ENCODE data around the gene COPS7A. TPM values are rescaled to one million over a fixed set of nuclear protein-coding genes. Genes with fewer than 3 reads are reported as not detected.

Gene COPS7A
- total RNA-seq, 1 experiment from 2014 or later, result 34.2 TPM

- Mint-ChIP-seq H3K4me1 (peaks cover 49 to 66% of the 10 kb centered on the region in 2 experiments), H3K9me3 (peaks cover 0 to 3% of the 10 kb centered on the region in 2 experiments; a peak in 2 of 5 replicates), H3K4me3 (peak overlapping the region in 1 of 2 experiments; percentile 2; a peak in 1 of 5 replicates), H3K27me3 (ENCODE audit: low read depth) (peaks cover 47% of the 10 kb centered on the region), H3K27ac (no peak overlapping the region; a peak in 1 of 7 replicates), H3K36me3 (ENCODE audit: insufficient read depth in 1 of 3, low read depth in 3 of 3) (peaks cover 14 to 36% (median 35%) of the 10 kb centered on the region in 3 experiments)
- Histone ChIP-seq H2BK12ac (ENCODE audit: insufficient read length, low read depth, low read length) (no peak overlapping the region), H3K4me2 (ENCODE audit: insufficient read depth, insufficient read length, low read length) (no peak overlapping the region), H2BK120ac (ENCODE audit: low read depth, low read length, poor library complexity, severe bottlenecking) (no peak overlapping the region), H3K4ac (ENCODE audit: low read depth, low read length) (no peak overlapping the region), H4K91ac (ENCODE audit: insufficient read length, low read depth, low read length) (no peak overlapping the region), H2AK5ac (ENCODE audit: insufficient read length, low read length) (no peak overlapping the region), H3K4me1 (ENCODE audit: insufficient read depth, low read length) (no peaks in the 10 kb centered on the region; the same call in 1 of the 2 replicates), H3K14ac (ENCODE audit: insufficient read depth, low read length) (no peak overlapping the region), H3K27me3 (ENCODE audit: insufficient read depth, low read length) (peaks cover 5% of the 10 kb centered on the region; the same call in 1 of the 2 replicates), H3K79me2 (ENCODE audit: insufficient read depth, low read length) (no peaks in the 10 kb centered on the region), H2BK20ac (ENCODE audit: low read depth, low read length, poor library complexity, severe bottlenecking) (no peak overlapping the region), H3K9me3 (ENCODE audit: control insufficient read depth, low read depth, low read length) (no peaks in the 10 kb centered on the region), H2AFZ (ENCODE audit: low read length) (no peak overlapping the region), H2BK5ac (ENCODE audit: insufficient read length, low read length) (no peak overlapping the region), H3K79me1 (ENCODE audit: insufficient read depth, low read depth, low read length, poor library complexity, severe bottlenecking) (no peaks in the 10 kb centered on the region), H3K18ac (ENCODE audit: insufficient read length, low read depth, low read length) (no peak overlapping the region), H3K23me2 (ENCODE audit: insufficient read length, low read depth, low read length, poor library complexity, severe bottlenecking) (peaks cover 19% of the 10 kb centered on the region), H3K9ac (ENCODE audit: extremely low read depth, insufficient read length, low read length) (no peak overlapping the region), H3K56ac (ENCODE audit: insufficient read length, low read depth, low read length) (no peak overlapping the region), H4K20me1 (ENCODE audit: control insufficient read depth, insufficient read depth, insufficient read length) (no peaks in the 10 kb centered on the region), H2BK15ac (ENCODE audit: low read depth, low read length) (no peak overlapping the region), H3T11ph (ENCODE audit: low read length) (no peak overlapping the region), H3K27ac (ENCODE audit: insufficient read length, low read depth, low read length) (no peak overlapping the region), H4K5ac (ENCODE audit: insufficient read length, low read depth, low read length) (no peak overlapping the region), H4K8ac (replicated peaks; ENCODE audit: insufficient read length, low read depth, low read length) (no peak overlapping the region), H3K23ac (ENCODE audit: insufficient read length, low read depth, low read length) (no peak overlapping the region)
- TF ChIP-seq, protein P1, sequence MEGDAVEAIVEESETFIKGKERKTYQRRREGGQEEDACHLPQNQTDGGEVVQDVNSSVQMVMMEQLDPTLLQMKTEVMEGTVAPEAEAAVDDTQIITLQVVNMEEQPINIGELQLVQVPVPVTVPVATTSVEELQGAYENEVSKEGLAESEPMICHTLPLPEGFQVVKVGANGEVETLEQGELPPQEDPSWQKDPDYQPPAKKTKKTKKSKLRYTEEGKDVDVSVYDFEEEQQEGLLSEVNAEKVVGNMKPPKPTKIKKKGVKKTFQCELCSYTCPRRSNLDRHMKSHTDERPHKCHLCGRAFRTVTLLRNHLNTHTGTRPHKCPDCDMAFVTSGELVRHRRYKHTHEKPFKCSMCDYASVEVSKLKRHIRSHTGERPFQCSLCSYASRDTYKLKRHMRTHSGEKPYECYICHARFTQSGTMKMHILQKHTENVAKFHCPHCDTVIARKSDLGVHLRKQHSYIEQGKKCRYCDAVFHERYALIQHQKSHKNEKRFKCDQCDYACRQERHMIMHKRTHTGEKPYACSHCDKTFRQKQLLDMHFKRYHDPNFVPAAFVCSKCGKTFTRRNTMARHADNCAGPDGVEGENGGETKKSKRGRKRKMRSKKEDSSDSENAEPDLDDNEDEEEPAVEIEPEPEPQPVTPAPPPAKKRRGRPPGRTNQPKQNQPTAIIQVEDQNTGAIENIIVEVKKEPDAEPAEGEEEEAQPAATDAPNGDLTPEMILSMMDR (conservative IDR thresholded peaks at IDR 0.05), result no peak
- no CpG with 5 or more reads among the region's 16 CpGs for WGBS (ENCODE audit: extremely low coverage, insufficient read length, low lambda C conversion rate)
- DNase-seq, result no peak
Observed at GRCh38 chr12:6775185-6776174, 51.6 kb downstream of the COPS7A start.
